GM12878 (cell line): Measurements from ENCODE around the gene SLC39A8. TPM values are rescaled to one million over a fixed set of nuclear protein-coding genes. Genes with fewer than 3 reads are reported as not detected.

Experiments
- CUX1 ChIP-seq: IDR thresholded peaks from 2 replicates; pipeline ENCODE4 v1.6.1; 2012; ENCODE audit warnings: improper control_type of control experiment, low read depth, low read length; ENCODE audit not compliant: insufficient replicate concordance
- HDAC2 ChIP-seq: fragments of 200-600 bp; sonication (generic); IDR thresholded peaks from 2 replicates; pipeline ENCODE4 v1.6.1; 2017
- RFX5 ChIP-seq: IDR thresholded peaks from 2 replicates; pipeline ENCODE4 v1.6.1; 2011; ENCODE audit warnings: low read depth, low read length, improper control_type of control experiment
- STAT1 ChIP-seq: fragments of 450-650 bp; conservative IDR thresholded peaks from 2 replicates; pipeline ENCODE4 v1.6.1; 2014; ENCODE audit warnings: antibody characterized with exemption, mild to moderate bottlenecking
- polyA plus RNA-seq, 11 experiments: library from polyadenylated mRNA; depleted of rRNA in 4 of 11; unstranded in 6 of 11; stranded (reverse) in 5 of 11; fragments of >200 nt; fragmentation: Nextera tagmentation in 4 of 11; fragmentation: Illumina TruSeq in 1 of 11; extraction: Ambion mirVana in 4 of 11; extraction: Trizol in 1 of 11; gene quantifications; 1 replicate in 1 of 11; 2 replicates in 10 of 11; pipeline versions ENCODE4 v1.2.1 to v1.2.3, GENCODE V29; 2011 to 2016; ENCODE audit warnings: inconsistent platforms in 2 of 11, missing spikeins in 2 of 11, low read depth in 1 of 11
- total RNA-seq, 4 experiments: library from RNA; depleted of rRNA in 3 of 4; stranded (reverse); fragments of >200 nt in 3 of 4; fragmentation: Illumina TruSeq in 1 of 4; extraction: Trizol in 1 of 4; gene quantifications; 2 replicates each; pipeline versions ENCODE4 v1.2.1 to v1.2.3, GENCODE V29; 2013 to 2021
- TF ChIP-seq, protein P1 (sequence below): fragments of 450-650 bp; IDR thresholded peaks from 2 replicates; pipeline ENCODE4 v1.6.1; 2017; ENCODE audit warnings: mild to moderate bottlenecking, moderate library complexity

The SLC39A8 gene
- total and polyA plus RNA-seq, 10 of the 15 experiments (the other 5 are each of a cell fraction or from before 2014, with no cell fraction given): 7.9 to 47.8 (median 32.8) TPM

GRCh38 chr4:102230194-102230593 is 115.1 kb downstream of the SLC39A8 start (continued):
- TF ChIP-seq, protein P1, sequence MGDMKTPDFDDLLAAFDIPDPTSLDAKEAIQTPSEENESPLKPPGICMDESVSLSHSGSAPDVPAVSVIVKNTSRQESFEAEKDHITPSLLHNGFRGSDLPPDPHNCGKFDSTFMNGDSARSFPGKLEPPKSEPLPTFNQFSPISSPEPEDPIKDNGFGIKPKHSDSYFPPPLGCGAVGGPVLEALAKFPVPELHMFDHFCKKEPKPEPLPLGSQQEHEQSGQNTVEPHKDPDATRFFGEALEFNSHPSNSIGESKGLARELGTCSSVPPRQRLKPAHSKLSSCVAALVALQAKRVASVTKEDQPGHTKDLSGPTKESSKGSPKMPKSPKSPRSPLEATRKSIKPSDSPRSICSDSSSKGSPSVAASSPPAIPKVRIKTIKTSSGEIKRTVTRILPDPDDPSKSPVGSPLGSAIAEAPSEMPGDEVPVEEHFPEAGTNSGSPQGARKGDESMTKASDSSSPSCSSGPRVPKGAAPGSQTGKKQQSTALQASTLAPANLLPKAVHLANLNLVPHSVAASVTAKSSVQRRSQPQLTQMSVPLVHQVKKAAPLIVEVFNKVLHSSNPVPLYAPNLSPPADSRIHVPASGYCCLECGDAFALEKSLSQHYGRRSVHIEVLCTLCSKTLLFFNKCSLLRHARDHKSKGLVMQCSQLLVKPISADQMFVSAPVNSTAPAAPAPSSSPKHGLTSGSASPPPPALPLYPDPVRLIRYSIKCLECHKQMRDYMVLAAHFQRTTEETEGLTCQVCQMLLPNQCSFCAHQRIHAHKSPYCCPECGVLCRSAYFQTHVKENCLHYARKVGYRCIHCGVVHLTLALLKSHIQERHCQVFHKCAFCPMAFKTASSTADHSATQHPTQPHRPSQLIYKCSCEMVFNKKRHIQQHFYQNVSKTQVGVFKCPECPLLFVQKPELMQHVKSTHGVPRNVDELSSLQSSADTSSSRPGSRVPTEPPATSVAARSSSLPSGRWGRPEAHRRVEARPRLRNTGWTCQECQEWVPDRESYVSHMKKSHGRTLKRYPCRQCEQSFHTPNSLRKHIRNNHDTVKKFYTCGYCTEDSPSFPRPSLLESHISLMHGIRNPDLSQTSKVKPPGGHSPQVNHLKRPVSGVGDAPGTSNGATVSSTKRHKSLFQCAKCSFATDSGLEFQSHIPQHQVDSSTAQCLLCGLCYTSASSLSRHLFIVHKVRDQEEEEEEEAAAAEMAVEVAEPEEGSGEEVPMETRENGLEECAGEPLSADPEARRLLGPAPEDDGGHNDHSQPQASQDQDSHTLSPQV: no peak
- TF ChIP-seq CUX1 (no peak), HDAC2 (no peak), STAT1 (no peak), RFX5 (no peak)
